ENCODE results near the gene HPX. TPM values are rescaled to one million over a fixed set of nuclear protein-coding genes. Genes with fewer than 3 reads are reported as not detected.
"Not testable (repeated sequence)": the region's sequence is repeated elsewhere in the genome, so short reads cannot be mapped to it uniquely, and the experiment has no call there.

Gene HPX
- total RNA-seq, 1 experiment from 2014 or later, result 9.0 TPM

GRCh38 chr11:6400431-6401345 lies 40.1 kb downstream of the HPX start:
- DNase-seq (ENCODE audit: low read depth), result no peak
- in situ Hi-C loops (cut with HindIII; ENCODE audit: low pct_unique_long_range_greater_than_20kb, low sequenced_read_pairs), result no loop called here

GRCh38 chr11:6397636-6398035 lies 43.2 kb downstream of the HPX start:
- in situ Hi-C loops (cut with HindIII; ENCODE audit: low pct_unique_long_range_greater_than_20kb, low sequenced_read_pairs), result no loop called here
- no peak for DNase-seq (ENCODE audit: low read depth)

- DNase-seq (ENCODE audit: low read depth), result no peak
- in situ Hi-C loops (cut with HindIII; ENCODE audit: low pct_unique_long_range_greater_than_20kb, low sequenced_read_pairs), result no loop called here
Measured at GRCh38 chr11:6397156-6397555, 43.6 kb downstream of the HPX start.

GRCh38 chr11:6395470-6396060 lies 45.2 kb downstream of the HPX start:
- in situ Hi-C loops (cut with HindIII; ENCODE audit: low pct_unique_long_range_greater_than_20kb, low sequenced_read_pairs), result no loop called here
- no peak for DNase-seq (ENCODE audit: low read depth)

- in situ Hi-C loops (cut with HindIII; ENCODE audit: low pct_unique_long_range_greater_than_20kb, low sequenced_read_pairs), result no loop called here
- DNase-seq (ENCODE audit: low read depth), result no peak
Measured at GRCh38 chr11:6393989-6394670, 46.7 kb downstream of the HPX start.

GRCh38 chr11:6392251-6392650 lies 48.5 kb downstream of the HPX start:
- in situ Hi-C loops (cut with HindIII; ENCODE audit: low pct_unique_long_range_greater_than_20kb, low sequenced_read_pairs); DNase-seq (ENCODE audit: low read depth): not testable (repeated sequence)

GRCh38 chr11:6391537-6392134 lies 49.2 kb downstream of the HPX start:
- in situ Hi-C loops (cut with HindIII; ENCODE audit: low pct_unique_long_range_greater_than_20kb, low sequenced_read_pairs), result no loop called here

GRCh38 chr11:6390718-6391469 lies 49.9 kb downstream of the HPX start:
- no peak for DNase-seq (ENCODE audit: low read depth)
- in situ Hi-C loops (cut with HindIII; ENCODE audit: low pct_unique_long_range_greater_than_20kb, low sequenced_read_pairs), result no loop called here

More at GRCh38 chr11:6391537-6392134, 49.2 kb downstream of the HPX start:
- no peak for DNase-seq (ENCODE audit: low read depth)

- in situ Hi-C loops (cut with HindIII; ENCODE audit: low pct_unique_long_range_greater_than_20kb, low sequenced_read_pairs), result no loop called here
- peak; percentile 97 for DNase-seq (ENCODE audit: low read depth)
Measured at GRCh38 chr11:6389905-6390717, 50.7 kb downstream of the HPX start, which contains the start of gene SMPD1. SMPD1 (plus strand) TSS chr11:6390474; CDS start chr11:6390599, 125 bp downstream.

- in situ Hi-C loops (cut with HindIII; ENCODE audit: low pct_unique_long_range_greater_than_20kb, low sequenced_read_pairs), result no loop called here
- no peak for DNase-seq (ENCODE audit: low read depth)
Measured at GRCh38 chr11:6388748-6389147, 52.0 kb downstream of the HPX start.

- DNase-seq (ENCODE audit: low read depth), result peak; percentile 89
- in situ Hi-C loops (cut with HindIII; ENCODE audit: low pct_unique_long_range_greater_than_20kb, low sequenced_read_pairs), result no loop called here
Measured at GRCh38 chr11:6387811-6388599, 52.8 kb downstream of the HPX start.

GRCh38 chr11:6385046-6385777 lies 55.6 kb downstream of the HPX start:
- no peak for DNase-seq (ENCODE audit: low read depth)
- in situ Hi-C loops (cut with HindIII; ENCODE audit: low pct_unique_long_range_greater_than_20kb, low sequenced_read_pairs), result no loop called here
